Measurements from ENCODE around the gene DNM1.

The DNM1 gene

DNA sequence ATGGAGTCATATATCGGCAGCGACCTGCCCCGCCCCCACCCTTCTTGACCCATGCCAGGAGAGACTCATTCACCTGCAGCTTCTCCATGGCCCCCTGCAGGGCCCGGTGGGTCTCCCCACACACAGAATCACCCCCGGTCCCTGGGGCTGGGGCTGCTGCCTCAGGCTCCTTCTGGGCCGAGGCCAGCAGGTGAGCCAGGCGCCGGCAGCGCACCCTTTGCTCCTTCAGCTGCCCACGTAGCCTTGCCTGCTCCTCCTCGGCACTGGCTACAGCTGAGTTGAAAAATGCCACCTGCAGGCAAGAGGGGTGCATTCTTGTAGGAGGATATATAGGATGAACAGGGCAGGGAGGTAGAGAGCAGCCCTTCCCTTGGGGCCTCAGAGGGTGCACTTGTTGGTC is 54.7 kb downstream of the DNM1 start:
- no peak for DNase-seq (ENCODE audit: extremely low spot score)
- ChIA-PET CTCF (no interaction called here), POLR2A (no interaction called here)
- TF ChIP-seq ARNT (IDR thresholded peaks at IDR 0.05): no peak
- TF ChIP-seq L3MBTL2 (conservative IDR thresholded peaks at IDR 0.05): no peak
- TF ChIP-seq HDGF (IDR thresholded peaks at IDR 0.05; ENCODE audit: borderline replicate concordance): no peak
- no peak for TF ChIP-seq TARDBP (IDR thresholded peaks at IDR 0.05)
- TF ChIP-seq SUZ12 (IDR thresholded peaks at IDR 0.05): no peak
- TF ChIP-seq CTBP1 (IDR thresholded peaks at IDR 0.05; ENCODE audit: borderline replicate concordance): no peak
- TF ChIP-seq FOXA1 (IDR thresholded peaks at IDR 0.05): no peak
- no peak for TF ChIP-seq PKNOX1 (IDR thresholded peaks at IDR 0.05)
- TF ChIP-seq ELF4 (IDR thresholded peaks at IDR 0.05): no peak
- no peak for TF ChIP-seq BHLHE40 (IDR thresholded peaks at IDR 0.05; ENCODE audit: borderline replicate concordance)
- TF ChIP-seq LEF1 (IDR thresholded peaks at IDR 0.05; ENCODE audit: borderline replicate concordance): no peak
- no peak for TF ChIP-seq NFRKB (IDR thresholded peaks at IDR 0.05)
- TF ChIP-seq FOXM1 (IDR thresholded peaks at IDR 0.05; ENCODE audit: borderline replicate concordance): no peak
- TF ChIP-seq SP1 (IDR thresholded peaks at IDR 0.05): no peak
- no peak for TF ChIP-seq ZNF384 (IDR thresholded peaks at IDR 0.05)
- no peak for TF ChIP-seq FOXK2 (IDR thresholded peaks at IDR 0.05)

DNA sequence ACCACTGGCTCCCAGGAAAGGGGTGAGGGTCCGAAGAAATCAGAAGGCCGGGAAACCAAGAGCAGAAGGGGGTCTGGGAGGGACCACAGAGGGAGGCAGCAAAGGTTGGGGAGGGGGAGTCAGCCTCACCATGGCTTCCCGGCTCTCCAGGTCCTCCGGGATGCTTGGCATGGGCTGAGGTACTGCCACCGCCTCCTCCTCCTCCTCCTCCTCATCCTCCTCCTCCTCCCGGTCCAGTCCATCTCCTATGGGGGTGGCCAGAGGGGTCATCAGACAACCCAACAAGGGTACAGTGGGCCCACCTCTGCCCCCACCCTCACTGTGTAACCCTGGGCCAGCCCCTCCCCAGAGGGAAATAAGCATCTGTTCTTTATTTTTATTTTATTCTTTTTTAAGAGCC is 55.1 kb downstream of the DNM1 start:
- ChIA-PET POLR2A (no interaction called here), CTCF (interaction anchor here (0.8 kb wide), 1 partner anchor 12 kb away, joined by 3 read pairs; no protein-coding TSS in a partner anchor)
- no peak for DNase-seq (ENCODE audit: extremely low spot score)
- TF ChIP-seq ELF4 (IDR thresholded peaks at IDR 0.05) (no peak), BHLHE40 (IDR thresholded peaks at IDR 0.05; ENCODE audit: borderline replicate concordance) (no peak), L3MBTL2 (conservative IDR thresholded peaks at IDR 0.05) (no peak), ARNT (IDR thresholded peaks at IDR 0.05) (no peak), FOXA1 (IDR thresholded peaks at IDR 0.05) (no peak), ZNF384 (IDR thresholded peaks at IDR 0.05) (no peak), PKNOX1 (IDR thresholded peaks at IDR 0.05) (no peak), NFRKB (IDR thresholded peaks at IDR 0.05) (no peak), FOXM1 (IDR thresholded peaks at IDR 0.05; ENCODE audit: borderline replicate concordance) (no peak), HDGF (IDR thresholded peaks at IDR 0.05; ENCODE audit: borderline replicate concordance) (no peak), LEF1 (IDR thresholded peaks at IDR 0.05; ENCODE audit: borderline replicate concordance) (no peak), SP1 (IDR thresholded peaks at IDR 0.05) (no peak), CTBP1 (IDR thresholded peaks at IDR 0.05; ENCODE audit: borderline replicate concordance) (no peak), SUZ12 (IDR thresholded peaks at IDR 0.05) (no peak), TARDBP (IDR thresholded peaks at IDR 0.05) (no peak), FOXK2 (IDR thresholded peaks at IDR 0.05) (no peak)

DNA sequence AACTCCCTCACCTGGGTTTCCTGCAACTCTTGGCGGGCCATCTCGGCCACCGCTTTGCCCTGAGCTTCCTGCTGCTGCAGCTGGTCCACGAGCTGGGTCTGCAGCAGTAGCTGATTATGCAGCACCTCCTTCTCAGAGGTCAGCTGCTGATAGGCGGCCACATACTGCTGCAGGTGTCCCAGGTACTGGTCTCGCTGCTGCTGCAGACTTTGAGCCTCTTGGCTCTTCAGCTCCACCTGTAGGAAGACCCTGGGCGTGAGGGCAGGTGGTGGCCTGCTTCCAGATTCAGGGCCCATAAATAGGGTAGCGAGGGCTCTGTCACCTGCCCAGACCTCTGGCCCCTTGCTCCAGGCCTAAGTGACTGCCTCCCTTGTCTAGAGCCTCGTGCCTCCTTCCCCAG is 56.0 kb downstream of the DNM1 start:
- POLR2A ChIA-PET: interaction anchor here (2.4 kb wide), 1 partner anchor 17 kb away, joined by 8 read pairs; the partner anchor contains the start of genes GOLGA2 and SWI5
- TF ChIP-seq ZNF384 (IDR thresholded peaks at IDR 0.05) (no peak), FOXK2 (IDR thresholded peaks at IDR 0.05) (no peak), HDGF (IDR thresholded peaks at IDR 0.05; ENCODE audit: borderline replicate concordance) (no peak), TARDBP (IDR thresholded peaks at IDR 0.05) (no peak)
- DNase-seq (ENCODE audit: extremely low spot score): no peak
- CTCF ChIA-PET: interaction anchor here (0.8 kb wide), 1 partner anchor 13 kb away, joined by 3 read pairs; no protein-coding TSS in a partner anchor

DNA sequence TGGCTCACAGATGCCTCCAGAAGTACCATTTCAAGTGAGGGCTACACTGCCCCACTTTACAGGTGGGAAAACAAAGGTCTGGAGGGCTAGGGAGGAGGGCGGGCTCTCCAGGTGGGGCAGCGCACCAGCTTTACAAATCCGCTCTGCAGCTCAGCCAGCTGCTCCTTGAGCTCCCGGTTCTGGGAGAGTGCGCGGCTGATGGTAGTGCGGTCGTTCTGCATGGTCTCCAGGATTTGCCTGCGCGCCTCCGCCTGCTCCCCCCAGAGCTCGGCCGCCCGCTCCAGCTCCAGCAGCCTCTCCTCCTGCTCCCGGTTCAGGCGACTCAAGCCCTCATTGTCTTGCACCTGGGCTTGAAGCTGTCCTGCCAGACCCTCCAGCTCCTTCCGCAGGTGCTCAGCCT is 57.2 kb downstream of the DNM1 start:
- ChIA-PET CTCF (interaction anchor here (0.6 kb wide), 1 partner anchor 34 kb away, joined by 3 read pairs; no protein-coding TSS in a partner anchor), POLR2A (interaction anchor here (0.5 to 2.4 kb wide), 2 partner anchors 16 to 40 kb away, joined by 3 to 8 read pairs; partner anchors contain the start of genes GOLGA2 and SWI5)
- no peak for DNase-seq (ENCODE audit: extremely low spot score)
- TF ChIP-seq FOXM1 (IDR thresholded peaks at IDR 0.05; ENCODE audit: borderline replicate concordance) (no peak), ARNT (IDR thresholded peaks at IDR 0.05) (no peak), ZNF384 (IDR thresholded peaks at IDR 0.05) (no peak), SP1 (IDR thresholded peaks at IDR 0.05) (no peak)

DNA sequence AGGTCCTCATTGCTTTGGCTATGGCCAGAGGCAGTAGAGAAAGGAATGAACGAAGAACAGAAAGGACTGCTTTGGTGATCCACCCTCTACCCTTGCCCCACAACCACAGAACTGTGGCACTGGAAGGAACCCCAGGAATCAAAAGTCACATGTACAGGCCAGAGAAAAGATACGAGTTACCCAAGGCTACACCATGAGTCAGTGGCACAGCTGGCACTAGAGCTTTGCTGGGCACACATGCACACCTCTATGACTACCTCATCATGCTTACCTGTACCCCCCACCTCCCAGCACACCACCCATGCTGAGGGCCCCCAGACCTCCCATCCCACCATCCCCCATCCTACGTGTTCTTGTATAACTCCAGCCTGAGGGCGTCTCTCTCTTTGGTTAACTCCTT is 59.5 kb downstream of the DNM1 start:
- DNase-seq (ENCODE audit: extremely low spot score): no peak
- POLR2A ChIA-PET: interaction anchor here (1.0 to 1.5 kb wide), 2 partner anchors 13 to 79 kb away, joined by 3 to 7 read pairs; partner anchors contain the start of genes GOLGA2 and SWI5
- TF ChIP-seq NFRKB (IDR thresholded peaks at IDR 0.05) (no peak), ELF4 (IDR thresholded peaks at IDR 0.05) (no peak), FOXM1 (IDR thresholded peaks at IDR 0.05; ENCODE audit: borderline replicate concordance) (no peak), FOXA1 (IDR thresholded peaks at IDR 0.05) (no peak), BHLHE40 (IDR thresholded peaks at IDR 0.05; ENCODE audit: borderline replicate concordance) (no peak), L3MBTL2 (conservative IDR thresholded peaks at IDR 0.05) (no peak), TARDBP (IDR thresholded peaks at IDR 0.05) (no peak), FOXK2 (IDR thresholded peaks at IDR 0.05) (no peak), ZNF384 (IDR thresholded peaks at IDR 0.05) (no peak), HDGF (IDR thresholded peaks at IDR 0.05; ENCODE audit: borderline replicate concordance) (no peak), LEF1 (IDR thresholded peaks at IDR 0.05; ENCODE audit: borderline replicate concordance) (no peak), PKNOX1 (IDR thresholded peaks at IDR 0.05) (no peak), SP1 (IDR thresholded peaks at IDR 0.05) (no peak), SUZ12 (IDR thresholded peaks at IDR 0.05) (no peak), CTBP1 (IDR thresholded peaks at IDR 0.05; ENCODE audit: borderline replicate concordance) (no peak), ARNT (IDR thresholded peaks at IDR 0.05) (no peak)
- CTCF ChIA-PET: no interaction called here

DNA sequence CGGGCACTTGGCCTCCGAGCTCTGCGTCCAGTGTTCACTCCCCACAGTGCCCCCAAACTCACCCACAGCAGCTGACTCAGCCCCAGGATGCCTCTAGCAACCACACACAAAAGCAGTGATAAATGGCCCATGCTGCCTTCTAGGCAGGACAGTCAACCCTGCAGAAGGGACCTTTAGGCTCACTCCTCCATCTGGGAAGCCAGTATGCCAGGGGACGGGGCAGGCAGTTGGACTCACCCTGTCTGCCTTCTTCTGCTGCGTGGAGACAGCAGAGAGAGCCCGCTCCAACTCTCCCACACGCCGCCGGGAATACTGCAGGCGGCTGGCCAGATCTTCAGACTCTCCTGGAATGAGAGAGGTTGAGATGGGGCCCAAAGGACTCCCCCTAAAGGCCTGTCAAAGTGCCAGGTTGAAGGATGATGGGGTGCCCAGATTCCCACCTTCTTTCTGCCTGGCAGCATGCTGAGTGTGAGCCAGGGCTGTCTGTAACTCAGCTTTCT is 62.2 kb downstream of the DNM1 start:
- ChIA-PET POLR2A (no interaction called here), CTCF (interaction anchor here (0.6 kb wide), 1 partner anchor 59 kb away, joined by 3 read pairs; no protein-coding TSS in a partner anchor)
- TF ChIP-seq FOXM1 (IDR thresholded peaks at IDR 0.05; ENCODE audit: borderline replicate concordance): no peak
- no peak for TF ChIP-seq PKNOX1 (IDR thresholded peaks at IDR 0.05)
- no peak for TF ChIP-seq LEF1 (IDR thresholded peaks at IDR 0.05; ENCODE audit: borderline replicate concordance)
- TF ChIP-seq HDGF (IDR thresholded peaks at IDR 0.05; ENCODE audit: borderline replicate concordance): no peak
- no peak for TF ChIP-seq ARNT (IDR thresholded peaks at IDR 0.05)
- no peak for TF ChIP-seq ELF4 (IDR thresholded peaks at IDR 0.05)
- no peak for TF ChIP-seq SUZ12 (IDR thresholded peaks at IDR 0.05)
- TF ChIP-seq SP1 (IDR thresholded peaks at IDR 0.05): no peak
- TF ChIP-seq ZNF384 (IDR thresholded peaks at IDR 0.05): no peak
- TF ChIP-seq FOXK2 (IDR thresholded peaks at IDR 0.05): no peak
- no peak for TF ChIP-seq FOXA1 (IDR thresholded peaks at IDR 0.05)
- no peak for TF ChIP-seq CTBP1 (IDR thresholded peaks at IDR 0.05; ENCODE audit: borderline replicate concordance)
- no peak for TF ChIP-seq L3MBTL2 (conservative IDR thresholded peaks at IDR 0.05)
- TF ChIP-seq NFRKB (IDR thresholded peaks at IDR 0.05): no peak
- no peak for TF ChIP-seq TARDBP (IDR thresholded peaks at IDR 0.05)
- no peak for TF ChIP-seq BHLHE40 (IDR thresholded peaks at IDR 0.05; ENCODE audit: borderline replicate concordance)
- no peak for DNase-seq (ENCODE audit: extremely low spot score)

Data from HEK293T (cell line).